ENCODE measurements around the gene ZPBP.
"Not testable (repeated sequence)": the region's sequence is repeated elsewhere in the genome, so short reads cannot be mapped to it uniquely, and the experiment has no call there.

Gene ZPBP

GRCh38 chr7:50092579-50093491 is at the start of gene ZPBP:
Gene ZPBP, minus strand, starts transcription at chr7:50093246. Its CDS starts 52 bp downstream, at chr7:50093194.
- peak; percentile 16 for DNase-seq

GRCh38 chr7:50142425-50143017 is 49.5 kb upstream of the ZPBP start:
- no peak for DNase-seq

DNA sequence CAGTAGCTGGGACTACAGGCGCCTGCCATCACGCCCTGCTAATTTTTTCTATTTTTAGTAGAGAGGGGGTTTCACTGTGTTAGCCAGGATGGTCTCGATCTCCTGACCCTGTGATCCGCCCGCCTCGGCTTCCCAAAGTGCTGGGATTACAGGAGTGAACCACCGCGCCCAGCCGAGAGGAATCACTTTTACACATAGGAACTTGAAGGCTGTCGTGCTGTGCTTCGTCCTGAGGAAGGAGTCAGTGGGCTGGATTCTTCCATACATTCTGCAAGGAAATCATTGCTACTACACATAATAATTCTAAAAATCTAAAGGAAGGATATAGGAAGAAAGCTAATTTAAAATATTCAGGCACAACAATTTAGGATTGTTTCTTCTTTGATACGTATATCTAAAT is 48.8 kb upstream of the ZPBP start:
- DNase-seq, result no peak

DNA sequence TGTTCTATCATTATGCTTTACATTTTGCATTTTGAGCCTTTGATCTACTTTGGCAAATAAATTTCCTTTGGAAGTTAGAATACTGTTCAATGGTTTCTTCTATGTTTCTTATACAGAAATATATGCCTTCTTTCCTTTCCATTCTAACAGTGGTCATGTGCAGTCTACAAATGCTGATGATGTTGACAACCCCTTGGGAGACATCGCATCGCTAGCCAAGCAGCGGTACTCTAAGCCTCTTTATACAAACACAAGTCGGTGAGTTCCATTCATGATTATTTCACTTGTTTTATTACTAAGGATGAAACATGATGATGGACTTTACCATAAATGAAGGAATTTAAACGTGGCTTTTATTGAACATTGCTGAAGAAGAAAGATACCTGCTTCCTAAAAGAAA is 48.1 kb upstream of the ZPBP start:
- DNase-seq, result no peak

DNA sequence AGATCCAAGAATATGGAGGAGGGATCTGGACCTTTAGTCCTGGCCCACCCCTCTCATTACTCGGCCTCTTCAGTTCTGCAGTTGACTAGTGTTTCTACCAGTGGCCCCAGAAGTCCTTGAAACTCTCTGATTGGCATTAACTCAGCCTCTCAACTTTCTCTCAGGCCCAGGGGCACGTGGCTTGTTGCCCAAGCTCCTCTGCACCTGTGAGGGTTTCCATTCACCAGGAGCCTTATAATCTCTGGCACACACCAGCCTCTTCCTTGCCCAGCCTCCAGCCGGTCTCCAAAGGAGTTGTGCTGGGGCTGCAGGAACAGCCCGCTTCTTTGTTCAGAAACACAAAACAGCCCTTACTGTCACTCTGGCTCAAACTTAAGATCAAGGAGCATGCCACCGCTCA is 47.6 kb upstream of the ZPBP start:
- no peak for DNase-seq

DNA sequence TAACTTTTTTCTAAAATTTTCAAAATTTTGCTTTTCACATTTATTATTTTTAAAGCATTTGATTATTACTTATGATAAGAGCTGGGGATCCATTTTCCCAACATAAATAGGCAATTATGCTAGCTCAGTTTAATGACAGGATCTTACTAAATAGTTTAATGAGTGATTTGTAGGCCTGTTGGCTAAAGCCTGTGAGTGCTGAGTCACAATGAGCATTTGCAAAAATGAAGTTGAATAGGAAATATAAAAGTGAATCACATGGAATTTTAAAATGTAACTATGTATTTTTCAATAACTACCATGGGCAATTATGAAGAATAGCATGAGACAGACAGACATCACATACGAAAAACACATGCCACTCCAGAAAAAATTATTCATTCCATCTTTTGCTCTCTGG is 45.1 kb upstream of the ZPBP start:
- DNase-seq, result no peak

- no peak for DNase-seq
Measured at GRCh38 chr7:50125766-50126165, 32.7 kb upstream of the ZPBP start.

DNA sequence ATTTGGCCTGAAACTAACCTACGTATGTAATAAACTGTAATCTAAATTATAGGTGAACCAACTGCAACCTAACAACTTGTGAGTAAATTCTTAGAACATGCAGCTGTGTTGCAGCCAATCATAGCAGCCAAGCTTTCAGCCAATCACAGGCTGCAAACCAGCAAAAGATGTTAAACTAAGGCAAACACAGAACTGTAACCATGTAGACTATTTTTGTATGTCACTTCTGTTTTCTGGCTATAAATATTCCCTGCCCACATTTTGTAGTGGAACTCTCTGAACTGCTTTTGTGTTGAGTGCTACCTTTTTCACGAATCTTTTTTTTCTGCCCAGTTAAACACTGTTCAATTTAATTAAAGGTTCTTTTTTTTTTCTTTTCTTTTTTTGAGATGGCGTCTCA is 28.2 kb upstream of the ZPBP start:
- DNase-seq, result no peak

DNA sequence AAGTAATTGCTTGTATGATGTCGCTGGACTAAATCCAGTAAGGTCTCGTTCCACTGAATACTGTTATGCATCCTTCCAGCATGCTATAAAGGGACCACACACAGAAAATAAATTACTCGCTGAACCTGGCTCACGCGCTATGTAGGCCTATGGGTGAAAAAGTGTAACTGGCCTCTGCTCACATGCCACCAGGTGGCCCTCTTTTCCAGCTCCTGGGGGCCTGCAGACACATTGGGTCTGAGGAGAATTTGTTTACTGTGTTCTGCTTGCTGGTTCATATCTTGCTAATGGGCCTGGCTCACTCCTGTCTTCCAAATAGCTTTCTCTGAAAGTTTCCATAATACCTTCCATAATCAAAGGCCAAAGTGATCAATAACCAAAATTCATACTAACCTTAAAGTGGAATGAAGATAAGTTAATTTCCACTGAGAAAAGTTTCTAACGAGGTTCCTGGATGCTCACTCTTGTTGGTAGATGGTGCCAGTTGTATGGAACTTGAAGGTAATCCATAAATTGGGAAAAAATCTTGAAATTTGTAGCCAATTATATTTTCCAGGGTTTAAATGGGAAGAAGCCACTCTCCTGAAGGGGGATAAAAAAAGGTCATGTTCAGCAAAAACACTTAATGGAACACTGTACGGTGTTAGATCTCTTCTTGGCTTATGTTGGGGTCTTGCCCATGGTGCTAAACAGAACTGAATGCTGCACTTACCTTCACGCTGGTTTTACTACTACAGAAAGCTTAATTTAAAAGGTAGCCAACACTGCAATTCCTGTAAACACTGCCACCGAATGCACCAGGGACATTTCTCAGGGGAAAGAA is 27.0 kb upstream of the ZPBP start:
- DNase-seq, result no peak

DNA sequence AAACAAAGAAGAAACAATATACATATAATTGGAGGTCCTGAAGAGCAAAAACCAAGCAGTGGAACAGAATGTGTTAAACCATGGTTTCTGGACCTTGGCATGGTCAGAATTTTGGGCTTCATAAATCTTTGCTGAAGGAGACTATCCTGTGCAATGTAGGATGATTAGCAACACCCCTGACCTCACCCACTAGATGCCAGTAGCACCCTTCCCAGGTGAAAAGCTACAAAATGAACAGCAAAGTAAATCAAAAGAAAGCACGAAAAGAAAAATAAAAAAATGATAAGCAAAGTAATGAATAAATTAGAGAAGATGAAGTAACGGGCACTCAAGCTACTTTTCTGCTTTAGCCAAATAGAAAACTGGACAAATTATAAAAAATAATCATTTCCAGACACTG is 19.2 kb upstream of the ZPBP start:
- DNase-seq, result no peak

DNA sequence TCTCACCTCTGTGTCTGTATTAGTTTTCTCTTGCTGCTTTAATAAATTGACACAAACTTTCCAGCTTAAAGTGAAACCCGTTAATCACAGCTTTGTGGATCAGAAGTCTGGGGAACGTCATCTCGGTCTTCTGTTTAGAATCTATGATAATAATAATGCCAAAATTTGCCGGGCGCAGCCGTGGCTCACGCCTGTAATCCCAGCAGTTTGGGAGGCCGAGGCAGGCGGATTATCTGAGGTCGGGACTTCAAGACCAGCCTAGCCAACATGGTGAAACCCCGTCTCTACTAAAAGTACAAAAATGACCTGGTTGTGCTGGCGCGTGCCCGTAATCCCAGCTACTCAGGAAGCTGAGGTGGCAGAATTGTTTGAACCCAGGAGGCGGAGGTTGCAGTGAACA is 8.8 kb upstream of the ZPBP start:
- no peak for DNase-seq

DNA sequence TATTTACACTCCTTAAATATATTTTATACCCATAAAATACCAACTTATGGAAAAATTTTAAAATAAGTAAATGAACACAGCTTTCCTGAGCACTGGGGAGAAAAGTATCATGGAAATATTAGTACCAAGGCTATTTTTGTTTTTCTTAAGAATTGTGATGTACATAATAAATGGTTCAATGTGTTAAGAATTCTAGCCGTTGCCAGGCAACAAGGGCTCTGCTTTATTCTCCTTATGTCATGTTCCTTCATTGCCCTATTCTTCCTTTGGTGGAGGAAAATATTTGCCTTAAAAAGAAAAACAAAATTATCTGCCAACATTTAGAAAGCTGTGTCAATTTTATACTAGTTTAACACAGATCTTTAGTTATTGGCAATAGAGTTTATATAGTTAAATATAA is 2.6 kb upstream of the ZPBP start:
- DNase-seq, result no peak

- DNase-seq, result no peak
Measured at GRCh38 chr7:50088463-50089129, 4.5 kb downstream of the ZPBP start.

- DNase-seq, result no peak
Measured at GRCh38 chr7:50085344-50085743, 7.7 kb downstream of the ZPBP start.

DNA sequence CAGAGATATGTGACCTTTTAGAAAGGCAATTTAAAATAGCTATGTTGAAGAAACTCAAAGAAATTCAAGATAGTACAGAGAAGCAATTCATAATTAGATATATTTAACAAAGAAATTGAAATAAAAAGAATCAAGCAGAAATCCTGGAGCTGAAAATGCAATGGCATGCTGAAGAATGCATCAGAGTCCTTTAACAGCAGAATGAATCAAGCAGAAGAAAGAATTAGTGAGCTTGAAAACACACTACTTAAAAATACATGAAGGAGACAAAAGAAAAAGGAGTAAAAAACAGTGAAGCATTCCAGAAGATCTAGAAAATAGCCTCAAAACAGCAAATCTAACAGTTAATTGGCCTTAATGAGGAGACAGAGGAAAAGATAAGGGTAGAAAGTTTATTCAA is 20.0 kb downstream of the ZPBP start:
- DNase-seq, result no peak

DNA sequence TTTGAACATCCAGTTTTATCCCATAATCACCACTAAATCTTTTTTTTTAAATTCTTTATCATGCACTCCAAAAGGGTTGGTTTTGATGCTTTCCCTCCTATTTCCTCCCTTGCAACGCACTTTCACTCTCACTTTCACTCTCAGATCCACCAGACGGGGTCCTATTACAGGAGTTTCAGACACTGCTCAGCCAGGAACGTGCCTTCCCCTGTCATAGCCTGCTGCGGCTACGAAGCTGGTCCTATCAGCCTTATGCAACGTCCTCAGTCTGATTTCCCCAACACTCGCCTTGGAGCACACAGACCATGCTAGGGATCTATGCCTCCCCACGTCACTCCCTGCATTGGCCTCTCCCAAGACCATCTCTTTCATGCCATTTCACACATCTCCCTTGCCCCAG is 23.4 kb downstream of the ZPBP start:
- no peak for DNase-seq

DNA sequence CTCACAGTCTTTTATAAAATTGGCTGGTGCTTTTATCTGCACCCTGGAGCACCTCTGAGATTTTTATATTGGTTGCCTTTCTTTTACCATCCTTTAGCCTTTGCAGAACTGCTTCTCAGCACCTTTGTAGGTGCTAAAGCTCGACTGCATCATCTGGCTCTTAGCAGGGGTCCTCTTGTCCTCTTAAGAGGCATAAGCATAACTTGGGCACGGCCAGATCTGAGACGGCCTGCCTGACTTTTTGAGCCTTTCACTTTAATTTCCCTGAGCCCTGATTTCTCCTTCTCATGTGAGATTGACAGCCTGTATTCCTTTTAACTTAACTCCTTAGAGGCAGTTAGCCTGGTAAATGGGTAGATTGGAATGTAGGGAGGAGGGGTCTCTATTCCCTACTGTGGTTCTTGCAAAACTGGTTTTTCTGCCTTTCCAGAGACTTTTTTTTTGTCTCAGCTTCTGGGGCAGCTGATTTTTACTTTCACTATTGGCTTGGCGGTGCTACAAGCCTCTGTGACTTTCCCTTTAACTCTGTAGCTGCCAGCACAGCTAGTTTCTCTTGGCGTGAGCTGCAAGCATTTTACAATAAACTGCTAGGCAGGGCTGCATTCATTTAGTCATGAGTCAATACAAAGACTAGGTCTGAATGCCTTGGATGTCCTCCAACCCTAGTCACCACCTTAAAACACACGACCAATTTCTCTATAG is 24.0 kb downstream of the ZPBP start:
- no peak for DNase-seq

GRCh38 chr7:50068026-50068425 is 25.0 kb downstream of the ZPBP start:
- no peak for DNase-seq

DNA sequence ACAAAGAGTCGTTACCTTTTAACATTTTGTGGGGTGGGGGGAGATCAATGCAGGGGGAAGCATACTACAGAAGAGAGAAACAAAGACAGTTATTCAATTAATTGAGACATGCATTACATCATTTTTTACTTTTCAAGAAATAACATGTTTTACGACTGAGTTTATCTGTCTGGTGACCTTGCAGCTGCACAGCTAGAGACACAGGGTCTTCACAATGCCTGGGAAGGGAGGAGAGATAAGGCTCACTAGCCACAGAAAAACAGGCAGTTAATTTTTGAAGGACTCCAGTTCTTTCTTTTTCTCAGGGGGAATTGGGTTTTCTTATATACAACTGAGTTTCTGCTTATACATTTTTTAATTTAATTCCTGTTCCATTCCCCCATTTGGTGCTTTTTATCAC is 30.1 kb downstream of the ZPBP start:
- DNase-seq, result no peak

GRCh38 chr7:50056131-50056530 is 36.9 kb downstream of the ZPBP start:
- no peak for DNase-seq

DNA sequence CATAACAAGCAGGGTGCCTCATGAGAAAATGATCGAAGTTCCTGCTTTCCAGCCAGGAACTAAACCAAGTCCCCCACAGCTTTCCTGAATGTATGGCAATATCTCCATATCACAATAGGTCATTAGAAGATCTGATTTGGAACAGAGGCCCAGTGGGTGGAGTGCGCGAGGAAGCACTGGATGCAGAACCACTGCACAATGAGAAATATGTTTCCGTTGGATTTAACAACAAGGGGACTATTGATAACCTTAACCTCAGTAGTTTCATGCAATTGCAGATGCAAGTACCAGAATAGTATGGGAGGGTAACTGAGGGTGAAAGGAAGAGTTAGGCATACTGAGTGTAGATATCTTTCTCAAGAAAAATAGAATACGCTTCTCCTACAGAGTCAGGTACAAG is 45.3 kb downstream of the ZPBP start:
- DNase-seq, result no peak

GRCh38 chr7:50041165-50041564 is 51.9 kb downstream of the ZPBP start:
- not testable (repeated sequence) for DNase-seq
